ENCODE data around the gene OR5AN1.

- no peak for TF ChIP-seq CTCF (IDR thresholded peaks at IDR 0.05)
- no peak for TF ChIP-seq POLR2AphosphoS5 (IDR thresholded peaks at IDR 0.05)
- TF ChIP-seq POLR2A (IDR thresholded peaks at IDR 0.05), result no peak
Observed at GRCh38 chr11:59380263-59381059, 21.8 kb downstream of the OR5AN1 start.
